Rectal smooth muscle tissue (tissue), 1 donor: ENCODE results near the gene TLDC2.
"Not testable (repeated sequence)": the region's sequence is repeated elsewhere in the genome, so short reads cannot be mapped to it uniquely, and the experiment has no call there.

Source experiments
- H3K27ac ChIP-seq: one replicate; pipeline ENCODE4 v1.7.0; 2013; ENCODE audit warnings: low read depth, low read length, inconsistent platforms
- H3K27me3 ChIP-seq: one replicate; pipeline ENCODE4 v1.7.0; 2013; ENCODE audit warnings: low read length; ENCODE audit not compliant: control insufficient read depth, insufficient read depth
- H3K36me3 ChIP-seq: one replicate; pipeline ENCODE4 v1.7.0; 2013; ENCODE audit warnings: low read length; ENCODE audit not compliant: control insufficient read depth, insufficient read depth
- H3K4me1 ChIP-seq: one replicate; pipeline ENCODE4 v1.7.0; 2013; ENCODE audit warnings: low read length; ENCODE audit not compliant: control insufficient read depth, insufficient read depth
- H3K4me3 ChIP-seq: one replicate; pipeline ENCODE4 v1.7.0; 2013; ENCODE audit warnings: low read length
- H3K9ac ChIP-seq: one replicate; pipeline ENCODE4 v1.7.0; 2013; ENCODE audit warnings: low read length

The TLDC2 gene

GRCh38 chr20:36875702-36876472, at the start of gene TLDC2:
TLDC2 (plus strand) TSS chr20:36876138; CDS start chr20:36876175, 37 bp downstream.
- no peaks in the 10 kb centered on the region for H3K27me3 ChIP-seq
- H3K27ac ChIP-seq: no peak within 1 kb of the TSS
- H3K9ac ChIP-seq: peak within 1 kb of the TSS; percentile 42
- H3K4me1 ChIP-seq: no peaks in the 10 kb centered on the region
- no peaks in the 10 kb centered on the region for H3K36me3 ChIP-seq
- peak within 1 kb of the TSS; percentile 64 for H3K4me3 ChIP-seq

GRCh38 chr20:36826554-36827244, 49.2 kb upstream of the TLDC2 start:
- Histone ChIP-seq H3K4me3 (no peak overlapping the region), H3K27ac (no peak overlapping the region), H3K36me3 (peaks cover 18% of the 10 kb centered on the region), H3K4me1 (peaks cover 32% of the 10 kb centered on the region), H3K9ac (no peak overlapping the region), H3K27me3 (no peaks in the 10 kb centered on the region)

- no peak overlapping the region for H3K4me3 ChIP-seq
- H3K4me1 ChIP-seq: peaks cover 38% of the 10 kb centered on the region
- H3K27ac ChIP-seq: peak overlapping the region; percentile 65
- no peak overlapping the region for H3K9ac ChIP-seq
- peaks cover 18% of the 10 kb centered on the region for H3K36me3 ChIP-seq
- H3K27me3 ChIP-seq: no peaks in the 10 kb centered on the region
Measured at GRCh38 chr20:36827541-36828279, 48.2 kb upstream of the TLDC2 start.

GRCh38 chr20:36830791-36831691, 44.9 kb upstream of the TLDC2 start:
- peaks cover 56% of the 10 kb centered on the region for H3K4me1 ChIP-seq
- no peaks in the 10 kb centered on the region for H3K27me3 ChIP-seq
- H3K27ac ChIP-seq: peak overlapping the region; percentile 88
- no peak overlapping the region for H3K4me3 ChIP-seq
- no peak overlapping the region for H3K9ac ChIP-seq
- H3K36me3 ChIP-seq: peaks cover 18% of the 10 kb centered on the region

- peak overlapping the region; percentile 88 for H3K27ac ChIP-seq
- no peak overlapping the region for H3K4me3 ChIP-seq
- peaks cover 53% of the 10 kb centered on the region for H3K4me1 ChIP-seq
- no peak overlapping the region for H3K9ac ChIP-seq
- peaks cover 18% of the 10 kb centered on the region for H3K36me3 ChIP-seq
- H3K27me3 ChIP-seq: no peaks in the 10 kb centered on the region
Measured at GRCh38 chr20:36832791-36833190, 43.1 kb upstream of the TLDC2 start.

- Histone ChIP-seq H3K27me3 (no peaks in the 10 kb centered on the region), H3K4me1 (peaks cover 49% of the 10 kb centered on the region), H3K27ac (peak overlapping the region; percentile 88), H3K36me3 (peaks cover 12% of the 10 kb centered on the region), H3K4me3 (no peak overlapping the region), H3K9ac (no peak overlapping the region)
Measured at GRCh38 chr20:36833275-36834020, 42.5 kb upstream of the TLDC2 start.

- Histone ChIP-seq H3K4me1 (peaks cover 49% of the 10 kb centered on the region), H3K4me3 (peak overlapping the region; percentile 50), H3K27me3 (no peaks in the 10 kb centered on the region), H3K27ac (peak overlapping the region; percentile 87), H3K9ac (peak overlapping the region; percentile 19), H3K36me3 (peaks cover 4% of the 10 kb centered on the region)
Measured at GRCh38 chr20:36835025-36835424, 40.9 kb upstream of the TLDC2 start.

- Histone ChIP-seq H3K36me3 (peaks cover 4% of the 10 kb centered on the region), H3K4me1 (peaks cover 46% of the 10 kb centered on the region), H3K27ac (peak overlapping the region; percentile 87), H3K4me3 (peak overlapping the region; percentile 50), H3K9ac (peak overlapping the region; percentile 19), H3K27me3 (no peaks in the 10 kb centered on the region)
Measured at GRCh38 chr20:36835453-36836198, 40.3 kb upstream of the TLDC2 start.

GRCh38 chr20:36836591-36837269, 39.2 kb upstream of the TLDC2 start:
- H3K36me3 ChIP-seq: peaks cover 4% of the 10 kb centered on the region
- H3K4me1 ChIP-seq: peaks cover 35% of the 10 kb centered on the region
- no peak overlapping the region for H3K27ac ChIP-seq
- H3K4me3 ChIP-seq: no peak overlapping the region
- H3K9ac ChIP-seq: no peak overlapping the region
- H3K27me3 ChIP-seq: no peaks in the 10 kb centered on the region

- peaks cover 24% of the 10 kb centered on the region for H3K4me1 ChIP-seq
- H3K27ac ChIP-seq, H3K36me3 ChIP-seq, H3K9ac ChIP-seq, H3K27me3 ChIP-seq, H3K4me3 ChIP-seq: not testable (repeated sequence)
Measured at GRCh38 chr20:36838376-36838775, 37.6 kb upstream of the TLDC2 start.
